ENCODE measurements around the gene OR9Q1. TPM values are rescaled to one million over a fixed set of nuclear protein-coding genes. Genes with fewer than 3 reads are reported as not detected.

OR9Q1 gene
- polyA plus RNA-seq, 2 of the 4 experiments (the other 2 are of a cell fraction), result not detected

GRCh38 chr11:58097437-58097836 lies 73.8 kb downstream of the OR9Q1 start:
- ChIA-PET POLR2A (no interaction called here), CTCF (no interaction called here)
- no peak for TF ChIP-seq POLR2AphosphoS2 (conservative IDR thresholded peaks at IDR 0.05; ENCODE audit: low read length)
- TF ChIP-seq MAX (IDR thresholded peaks at IDR 0.05), result no peak
- TF ChIP-seq, protein P1, sequence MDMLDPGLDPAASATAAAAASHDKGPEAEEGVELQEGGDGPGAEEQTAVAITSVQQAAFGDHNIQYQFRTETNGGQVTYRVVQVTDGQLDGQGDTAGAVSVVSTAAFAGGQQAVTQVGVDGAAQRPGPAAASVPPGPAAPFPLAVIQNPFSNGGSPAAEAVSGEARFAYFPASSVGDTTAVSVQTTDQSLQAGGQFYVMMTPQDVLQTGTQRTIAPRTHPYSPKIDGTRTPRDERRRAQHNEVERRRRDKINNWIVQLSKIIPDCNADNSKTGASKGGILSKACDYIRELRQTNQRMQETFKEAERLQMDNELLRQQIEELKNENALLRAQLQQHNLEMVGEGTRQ (IDR thresholded peaks at IDR 0.05), result no peak
- TF ChIP-seq RNF2 (IDR thresholded peaks at IDR 0.05; ENCODE audit: borderline replicate concordance, low read depth), result no peak
- TF ChIP-seq NR3C1 (IDR thresholded peaks at IDR 0.05), result no peak
- no peak for TF ChIP-seq EP300 (IDR thresholded peaks at IDR 0.05)
- TF ChIP-seq ESRRA (IDR thresholded peaks at IDR 0.05; ENCODE audit: borderline replicate concordance, low read length), result no peak
- WGBS (ENCODE audit: missing lambda C conversion rate), result 19% methylated on average over 2 of the region's 2 CpGs
- H3K4me1 ChIP-seq, result no peaks in the 10 kb centered on the region
- H3K4me3 ChIP-seq, result no peak overlapping the region
- H3K9me3 ChIP-seq, result no peaks in the 10 kb centered on the region
- FAIRE-seq (no peak), ATAC-seq (no peak), DNase-seq (ENCODE audit: low read depth in 1 of 2, low spot score in 1 of 2) (no peak)
- H3K27ac ChIP-seq, result no peak overlapping the region
- no peak overlapping the region for H3K4me2 ChIP-seq

DNA sequence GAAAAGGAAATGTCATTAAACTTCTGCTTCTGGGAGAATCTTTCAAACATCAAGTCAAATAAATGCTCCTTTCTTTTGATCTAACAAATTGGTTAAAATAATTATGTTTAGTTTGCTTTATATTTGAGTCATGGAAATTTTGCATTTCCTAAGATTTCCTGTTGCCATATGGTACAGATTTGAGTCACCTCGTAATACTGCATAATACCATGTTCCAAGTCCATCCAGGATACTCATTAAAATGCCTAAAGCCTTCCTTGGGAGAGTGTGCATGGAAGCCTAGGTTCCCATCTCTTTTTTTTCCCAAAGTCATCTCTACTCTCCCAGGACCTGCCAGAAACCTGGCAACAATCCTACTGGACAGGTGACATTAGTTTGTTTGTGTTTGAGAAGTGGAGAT lies 97.4 kb downstream of the OR9Q1 start:
- ChIA-PET CTCF (no interaction called here), POLR2A (no interaction called here)
- no peaks in the 10 kb centered on the region for H3K4me1 ChIP-seq
- no peak overlapping the region for H3K4me3 ChIP-seq
- no peak overlapping the region for H3K4me2 ChIP-seq
- ATAC-seq (no peak), DNase-seq (ENCODE audit: low read depth in 1 of 2, low spot score in 1 of 2) (no peak), FAIRE-seq (no peak)
- 0% methylated on average over 1 of the region's 1 CpG for WGBS (ENCODE audit: missing lambda C conversion rate)
- no peak for TF ChIP-seq HES2 (IDR thresholded peaks at IDR 0.05)
- no peak for TF ChIP-seq JUNB (IDR thresholded peaks at IDR 0.05)
- no peak for TF ChIP-seq CBX2 (IDR thresholded peaks at IDR 0.05; ENCODE audit: borderline replicate concordance, low read depth)
- no peak for TF ChIP-seq SREBF2 (IDR thresholded peaks at IDR 0.05)
- no peak for TF ChIP-seq ZSCAN20 (CRISPR knock-in tag; IDR thresholded peaks at IDR 0.05)
- TF ChIP-seq HOXB13 (CRISPR knock-in tag; IDR thresholded peaks at IDR 0.05; ENCODE audit: low read depth), result no peak
- no peak for TF ChIP-seq ESRRA (IDR thresholded peaks at IDR 0.05; ENCODE audit: borderline replicate concordance, low read length)
- TF ChIP-seq RFX5 (IDR thresholded peaks at IDR 0.05), result no peak
- no peak for TF ChIP-seq ZNF302 (CRISPR knock-in tag; IDR thresholded peaks at IDR 0.05)
- no peak for TF ChIP-seq NFE2L2 (conservative IDR thresholded peaks at IDR 0.05; ENCODE audit: low read length)
- TF ChIP-seq ZC3H11A (IDR thresholded peaks at IDR 0.05), result no peak
- no peak for TF ChIP-seq TP53 (CRISPR knock-in tag; IDR thresholded peaks at IDR 0.05)
- TF ChIP-seq FOSB (CRISPR knock-in tag; IDR thresholded peaks at IDR 0.05), result no peak
- TF ChIP-seq EP300 (IDR thresholded peaks at IDR 0.05), result no peak
- TF ChIP-seq NR3C1 (IDR thresholded peaks at IDR 0.05), result no peak
- TF ChIP-seq JUN (IDR thresholded peaks at IDR 0.05), result no peak
- TF ChIP-seq KDM5A (IDR thresholded peaks at IDR 0.05), result no peak
- no peak for TF ChIP-seq POLR2AphosphoS2 (conservative IDR thresholded peaks at IDR 0.05; ENCODE audit: low read length)
- no peak for TF ChIP-seq CEBPB (IDR thresholded peaks at IDR 0.05)
- TF ChIP-seq SMC3 (IDR thresholded peaks at IDR 0.05), result no peak
- no peak overlapping the region for H3K27ac ChIP-seq
- no peaks in the 10 kb centered on the region for H3K9me3 ChIP-seq

- no peaks in the 10 kb centered on the region for H3K9me3 ChIP-seq
- H3K27ac ChIP-seq, result no peak within 1 kb of the TSS
- DNase-seq (ENCODE audit: low read depth in 1 of 2, low spot score in 1 of 2), result no peak
- no peak within 1 kb of the TSS for H3K4me3 ChIP-seq
- TF ChIP-seq NFE2L2 (conservative IDR thresholded peaks at IDR 0.05; ENCODE audit: low read length) (no peak), EHF (CRISPR knock-in tag; IDR thresholded peaks at IDR 0.05) (no peak), TP53 (CRISPR knock-in tag; IDR thresholded peaks at IDR 0.05) (no peak), PBX3 (IDR thresholded peaks at IDR 0.05) (no peak), GATA3 (IDR thresholded peaks at IDR 0.05; ENCODE audit: borderline replicate concordance) (no peak), SREBF2 (IDR thresholded peaks at IDR 0.05) (no peak), JUN (IDR thresholded peaks at IDR 0.05) (no peak), ZSCAN20 (CRISPR knock-in tag; IDR thresholded peaks at IDR 0.05) (no peak), HOXB5 (CRISPR knock-in tag; IDR thresholded peaks at IDR 0.05) (no peak), FOXS1 (CRISPR knock-in tag; IDR thresholded peaks at IDR 0.05) (no peak), ZNF302 (CRISPR knock-in tag; IDR thresholded peaks at IDR 0.05) (no peak), ATOH8 (CRISPR knock-in tag; IDR thresholded peaks at IDR 0.05; ENCODE audit: low read depth) (no peak)
- TF ChIP-seq, protein P2, sequence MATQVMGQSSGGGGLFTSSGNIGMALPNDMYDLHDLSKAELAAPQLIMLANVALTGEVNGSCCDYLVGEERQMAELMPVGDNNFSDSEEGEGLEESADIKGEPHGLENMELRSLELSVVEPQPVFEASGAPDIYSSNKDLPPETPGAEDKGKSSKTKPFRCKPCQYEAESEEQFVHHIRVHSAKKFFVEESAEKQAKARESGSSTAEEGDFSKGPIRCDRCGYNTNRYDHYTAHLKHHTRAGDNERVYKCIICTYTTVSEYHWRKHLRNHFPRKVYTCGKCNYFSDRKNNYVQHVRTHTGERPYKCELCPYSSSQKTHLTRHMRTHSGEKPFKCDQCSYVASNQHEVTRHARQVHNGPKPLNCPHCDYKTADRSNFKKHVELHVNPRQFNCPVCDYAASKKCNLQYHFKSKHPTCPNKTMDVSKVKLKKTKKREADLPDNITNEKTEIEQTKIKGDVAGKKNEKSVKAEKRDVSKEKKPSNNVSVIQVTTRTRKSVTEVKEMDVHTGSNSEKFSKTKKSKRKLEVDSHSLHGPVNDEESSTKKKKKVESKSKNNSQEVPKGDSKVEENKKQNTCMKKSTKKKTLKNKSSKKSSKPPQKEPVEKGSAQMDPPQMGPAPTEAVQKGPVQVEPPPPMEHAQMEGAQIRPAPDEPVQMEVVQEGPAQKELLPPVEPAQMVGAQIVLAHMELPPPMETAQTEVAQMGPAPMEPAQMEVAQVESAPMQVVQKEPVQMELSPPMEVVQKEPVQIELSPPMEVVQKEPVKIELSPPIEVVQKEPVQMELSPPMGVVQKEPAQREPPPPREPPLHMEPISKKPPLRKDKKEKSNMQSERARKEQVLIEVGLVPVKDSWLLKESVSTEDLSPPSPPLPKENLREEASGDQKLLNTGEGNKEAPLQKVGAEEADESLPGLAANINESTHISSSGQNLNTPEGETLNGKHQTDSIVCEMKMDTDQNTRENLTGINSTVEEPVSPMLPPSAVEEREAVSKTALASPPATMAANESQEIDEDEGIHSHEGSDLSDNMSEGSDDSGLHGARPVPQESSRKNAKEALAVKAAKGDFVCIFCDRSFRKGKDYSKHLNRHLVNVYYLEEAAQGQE (IDR thresholded peaks at IDR 0.05), result no peak
- 47% methylated on average over 4 of the region's 4 CpGs for WGBS (ENCODE audit: missing lambda C conversion rate)
- no peak for ATAC-seq
- H3K4me1 ChIP-seq, result no peaks in the 10 kb centered on the region
- CTCF ChIA-PET, result no interaction called here
- no peak within 1 kb of the TSS for H3K4me2 ChIP-seq
- POLR2A ChIA-PET, result interaction anchor here (0.6 kb wide), 1 partner anchor 965 kb away, joined by 6 read pairs; no protein-coding TSS in a partner anchor
- no peak for FAIRE-seq
Observed at GRCh38 chr11:58125469-58125868, 101.8 kb downstream of the OR9Q1 start, which contains the start of gene OR9I1. OR9I1 (minus strand) TSS chr11:58125530; CDS start chr11:58119444, 6,086 bp downstream.
